Measurements from ENCODE around the gene NDFIP1. TPM values are rescaled to one million over a fixed set of nuclear protein-coding genes. Genes with fewer than 3 reads are reported as not detected.

NDFIP1 gene
- total and polyA plus RNA-seq, 2 of the 8 experiments (the other 6 are each of a cell fraction or from before 2014, with no cell fraction given): 8.8 to 27.1 TPM

GRCh38 chr5:142182840-142183239 is 74.3 kb downstream of the NDFIP1 start:
- Histone ChIP-seq H3K27me3 (replicated peaks in 1 of 4; ENCODE audit: control insufficient read depth in 3 of 4, extremely low read depth in 1 of 4, insufficient read depth in 3 of 4, low read length in 3 of 4) (no peaks in the 10 kb centered on the region), H3K23ac (ENCODE audit: insufficient read length) (no peak overlapping the region), H3K79me1 (ENCODE audit: low read depth, low read length) (no peaks in the 10 kb centered on the region), H2BK15ac (ENCODE audit: low read length) (no peak overlapping the region), H4K91ac (replicated peaks; ENCODE audit: insufficient read length, low read length) (no peak overlapping the region), H4K20me1 (replicated peaks in 1 of 2; ENCODE audit: control insufficient read depth in 1 of 2, insufficient read depth in 2 of 2, low read length in 2 of 2) (no peaks in the 10 kb centered on the region), H4K8ac (ENCODE audit: extremely low read depth, insufficient read depth, low read length) (no peak overlapping the region; the same call in 1 of the 2 replicates), H3K9ac (replicated peaks in 1 of 4; ENCODE audit: extremely low read depth in 1 of 4, low read depth in 3 of 4, low read length in 3 of 4) (no peak overlapping the region), H3K4ac (replicated peaks; ENCODE audit: insufficient read length, low read depth, low read length) (no peak overlapping the region), H3K23me2 (ENCODE audit: low read depth, low read length) (no peaks in the 10 kb centered on the region), H2BK5ac (ENCODE audit: low read depth, low read length) (no peak overlapping the region), H2BK12ac (ENCODE audit: low read depth, low read length) (no peak overlapping the region), H2AK5ac (ENCODE audit: low read depth, low read length) (no peak overlapping the region), H3K27ac (ENCODE audit: low read depth, low read length) (no peak overlapping the region), H3K9me3 (ENCODE audit: insufficient read depth in 2 of 2, low read depth in 1 of 2, low read length in 1 of 2) (no peaks in the 10 kb centered on the region), H3K36me3 (ENCODE audit: control insufficient read depth in 2 of 4, insufficient read depth in 4 of 4, low read length in 3 of 4) (no peaks in the 10 kb centered on the region), H2BK20ac (ENCODE audit: low read length) (no peak overlapping the region), H3K79me2 (ENCODE audit: control insufficient read depth in 1 of 2, insufficient read depth in 2 of 2, low read length in 2 of 2) (no peaks in the 10 kb centered on the region), H4K5ac (ENCODE audit: insufficient read length, low read depth, low read length) (no peak overlapping the region), H3K18ac (ENCODE audit: extremely low read depth, low read length) (no peak overlapping the region), H2BK120ac (replicated peaks; ENCODE audit: low read depth, low read length) (no peak overlapping the region), H3K14ac (ENCODE audit: insufficient read length) (no peak overlapping the region), H3K4me1 (replicated peaks in 1 of 4; ENCODE audit: control insufficient read depth in 3 of 4, insufficient read depth in 4 of 4, low read length in 3 of 4) (peaks cover 5 to 15% (median 6%) of the 10 kb centered on the region in 4 experiments; a peak in 6 of 7 replicates), H3K4me3 (ENCODE audit: extremely low read depth in 1 of 4, insufficient read depth in 2 of 4, low read depth in 3 of 4, low read length in 4 of 4) (no peak overlapping the region), H3K4me2 (ENCODE audit: insufficient read depth in 1 of 2, low read depth in 2 of 2, low read length in 2 of 2) (no peak overlapping the region), H3K56ac (replicated peaks; ENCODE audit: insufficient read length, low read depth, low read length) (no peak overlapping the region), H2AFZ (ENCODE audit: low read length) (no peak overlapping the region)
- CTCF ChIA-PET (ENCODE audit: partially characterized antibody): interaction anchor here (1.2 to 1.8 kb wide), 3 partner anchors 11 to 50 kb away, joined by 3 to 7 read pairs (median 3); no protein-coding TSS in a partner anchor
- POLR2A ChIA-PET (ENCODE audit: partially characterized antibody): no interaction called here
- FAIRE-seq (no peak), DNase-seq (ENCODE audit: low read depth in 1 of 2, low spot score in 2 of 2) (no peak)
- 91% methylated on average over 5 of the region's 5 CpGs; no CpG with 5 or more reads in 1 of the 2 experiments for WGBS, 2 experiments (ENCODE audit: extremely low coverage in 1 of 2, insufficient coverage in 1 of 2, insufficient read length in 1 of 2, insufficient replicate concordance in 2 of 2, low coverage in 1 of 2, low lambda C conversion rate in 2 of 2, missing lambda C conversion rate in 1 of 2)
- no peak for TF ChIP-seq ATF3 (IDR thresholded peaks at IDR 0.05; ENCODE audit: insufficient read depth, low read depth, low read length)
- no peak for TF ChIP-seq TCF12 (IDR thresholded peaks at IDR 0.05; ENCODE audit: low read depth, low read length)
- no peak for TF ChIP-seq JUN (IDR thresholded peaks at IDR 0.05; ENCODE audit: low read depth, low read length)
- no peak for TF ChIP-seq CEBPB (IDR thresholded peaks at IDR 0.05; ENCODE audit: low read depth, low read length)
- no peak for TF ChIP-seq BACH1 (IDR thresholded peaks at IDR 0.05; ENCODE audit: low read length)
- TF ChIP-seq ASH2L (IDR thresholded peaks at IDR 0.05; ENCODE audit: low read length): no peak
- TF ChIP-seq SUZ12 (IDR thresholded peaks at IDR 0.05; ENCODE audit: low read length): no peak
- TF ChIP-seq ATF2 (IDR thresholded peaks at IDR 0.05; ENCODE audit: low read length): no peak
- TF ChIP-seq CHD2 (IDR thresholded peaks at IDR 0.05; ENCODE audit: low read length): no peak
- no peak for TF ChIP-seq POLR2A (IDR thresholded peaks at IDR 0.05; ENCODE audit: control extremely low read depth in 1 of 2, low read depth in 2 of 2, low read length in 2 of 2)
- no peak for TF ChIP-seq RXRA (IDR thresholded peaks at IDR 0.05; ENCODE audit: insufficient read depth, low read depth, low read length)
- no peak for TF ChIP-seq MAFK (IDR thresholded peaks at IDR 0.05; ENCODE audit: low read depth, low read length)
- no peak for TF ChIP-seq NRF1 (IDR thresholded peaks at IDR 0.05; ENCODE audit: low read depth, low read length)
- no peak for TF ChIP-seq PHF8 (conservative IDR thresholded peaks at IDR 0.05; ENCODE audit: low read depth, low read length)
